Measurements from ENCODE around the gene DENND4A.
A peak's percentile ranks its signal among the peaks of the same experiment; 100 is the strongest.

Gene DENND4A

DNA sequence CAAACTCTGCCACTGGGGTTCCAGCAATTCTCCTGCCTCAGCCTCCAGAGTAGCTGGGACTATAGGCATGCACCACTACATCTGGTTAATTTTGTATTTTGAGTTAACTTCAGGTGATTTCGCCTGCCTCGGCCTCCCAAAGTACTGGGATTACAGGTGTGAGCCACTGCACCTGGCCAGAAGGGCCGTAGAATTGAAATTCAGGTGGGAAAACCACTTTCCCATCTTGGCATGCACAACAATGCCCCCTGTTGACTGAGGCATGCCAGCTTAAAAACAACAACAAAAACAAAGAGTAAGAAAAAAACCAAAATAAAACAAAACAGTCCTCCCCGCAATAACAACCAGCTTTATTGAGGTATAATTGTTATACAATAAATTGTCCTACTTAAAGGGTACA lies 44.6 kb upstream of the DENND4A start:
- TF ChIP-seq, protein P1, sequence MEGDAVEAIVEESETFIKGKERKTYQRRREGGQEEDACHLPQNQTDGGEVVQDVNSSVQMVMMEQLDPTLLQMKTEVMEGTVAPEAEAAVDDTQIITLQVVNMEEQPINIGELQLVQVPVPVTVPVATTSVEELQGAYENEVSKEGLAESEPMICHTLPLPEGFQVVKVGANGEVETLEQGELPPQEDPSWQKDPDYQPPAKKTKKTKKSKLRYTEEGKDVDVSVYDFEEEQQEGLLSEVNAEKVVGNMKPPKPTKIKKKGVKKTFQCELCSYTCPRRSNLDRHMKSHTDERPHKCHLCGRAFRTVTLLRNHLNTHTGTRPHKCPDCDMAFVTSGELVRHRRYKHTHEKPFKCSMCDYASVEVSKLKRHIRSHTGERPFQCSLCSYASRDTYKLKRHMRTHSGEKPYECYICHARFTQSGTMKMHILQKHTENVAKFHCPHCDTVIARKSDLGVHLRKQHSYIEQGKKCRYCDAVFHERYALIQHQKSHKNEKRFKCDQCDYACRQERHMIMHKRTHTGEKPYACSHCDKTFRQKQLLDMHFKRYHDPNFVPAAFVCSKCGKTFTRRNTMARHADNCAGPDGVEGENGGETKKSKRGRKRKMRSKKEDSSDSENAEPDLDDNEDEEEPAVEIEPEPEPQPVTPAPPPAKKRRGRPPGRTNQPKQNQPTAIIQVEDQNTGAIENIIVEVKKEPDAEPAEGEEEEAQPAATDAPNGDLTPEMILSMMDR (IDR thresholded peaks at IDR 0.05; ENCODE audit: borderline replicate concordance, control extremely low read depth, extremely low read depth, insufficient read depth, missing control alignments), result peak; percentile 58
- in situ Hi-C loops (cut with MboI; ENCODE audit: low sequenced_read_pairs, unreplicated experiment), result loop anchor here (10.0 kb wide), 1 partner anchor 202 kb away; no protein-coding TSS in a partner anchor

GRCh38 chr15:65835447-65835846 lies 43.4 kb upstream of the DENND4A start:
- in situ Hi-C loops (cut with MboI; ENCODE audit: low sequenced_read_pairs, unreplicated experiment), result loop anchor here (10.0 kb wide), 1 partner anchor 201 kb away; no protein-coding TSS in a partner anchor
- DNase-seq (ENCODE audit: low spot score), result no peak
- TF ChIP-seq, protein P1 (IDR thresholded peaks at IDR 0.05; ENCODE audit: borderline replicate concordance, control extremely low read depth, extremely low read depth, insufficient read depth, missing control alignments), result no peak

More for the DNA sequence above, 44.6 kb upstream of the DENND4A start:
- DNase-seq (ENCODE audit: low spot score), result no peak

GRCh38 chr15:65834603-65835282 lies 42.6 kb upstream of the DENND4A start:
- in situ Hi-C loops (cut with MboI; ENCODE audit: low sequenced_read_pairs, unreplicated experiment), result loop anchor here (10.0 kb wide), 1 partner anchor 200 kb away; no protein-coding TSS in a partner anchor
- TF ChIP-seq, protein P1 (IDR thresholded peaks at IDR 0.05; ENCODE audit: borderline replicate concordance, control extremely low read depth, extremely low read depth, insufficient read depth, missing control alignments), result no peak
- DNase-seq (ENCODE audit: low spot score), result no peak

GRCh38 chr15:65833501-65834205 lies 41.6 kb upstream of the DENND4A start:
- in situ Hi-C loops (cut with MboI; ENCODE audit: low sequenced_read_pairs, unreplicated experiment), result loop anchor here (10.0 kb wide), 1 partner anchor 199 kb away; no protein-coding TSS in a partner anchor
- no peak for DNase-seq (ENCODE audit: low spot score)
- TF ChIP-seq, protein P1 (IDR thresholded peaks at IDR 0.05; ENCODE audit: borderline replicate concordance, control extremely low read depth, extremely low read depth, insufficient read depth, missing control alignments), result no peak

DNA sequence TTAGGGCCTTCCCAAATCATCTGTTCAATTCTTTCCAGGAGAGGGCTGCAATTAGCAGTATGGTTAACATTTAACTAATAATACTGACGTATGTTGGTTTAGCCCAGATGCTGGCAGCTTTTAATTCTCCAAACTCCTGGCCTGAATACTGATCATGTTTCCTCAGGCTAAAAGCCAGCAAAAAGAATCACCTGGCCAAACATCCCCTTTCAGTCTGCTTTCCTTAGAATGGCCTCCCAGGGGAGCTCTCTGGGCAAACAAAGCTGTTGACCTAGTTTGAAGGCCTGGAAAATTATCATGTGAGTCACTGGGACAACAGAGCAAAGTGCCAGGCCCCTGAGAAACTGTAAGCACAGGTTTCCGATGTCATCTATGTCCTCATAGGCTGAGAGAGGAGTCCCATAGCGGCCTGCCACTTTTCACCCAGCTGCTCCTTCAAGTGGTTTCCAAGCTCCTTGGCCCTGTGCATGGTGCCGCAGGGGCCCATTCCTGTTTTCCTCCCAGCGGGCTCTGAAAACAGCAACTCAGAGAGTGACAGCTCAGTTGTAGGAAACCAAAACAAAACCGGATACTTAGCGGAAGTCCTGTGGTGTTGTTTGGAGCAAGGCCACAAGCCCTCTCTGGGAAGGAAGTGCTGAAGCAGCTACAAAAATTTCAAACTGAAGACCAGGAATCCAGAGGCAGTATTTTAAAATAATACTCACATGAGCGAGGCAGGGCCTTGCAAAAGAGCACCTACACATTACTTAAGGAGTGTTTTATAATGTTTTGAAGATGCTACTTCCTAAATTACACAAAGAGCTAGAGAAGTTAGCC lies 40.7 kb upstream of the DENND4A start:
- TF ChIP-seq, protein P1 (IDR thresholded peaks at IDR 0.05; ENCODE audit: borderline replicate concordance, control extremely low read depth, extremely low read depth, insufficient read depth, missing control alignments), result no peak
- DNase-seq (ENCODE audit: low spot score), result no peak
- in situ Hi-C loops (cut with MboI; ENCODE audit: low sequenced_read_pairs, unreplicated experiment), result loop anchor here (10.0 kb wide), 1 partner anchor 198 kb away; no protein-coding TSS in a partner anchor

- DNase-seq (ENCODE audit: low spot score), result no peak
- in situ Hi-C loops (cut with MboI; ENCODE audit: low sequenced_read_pairs, unreplicated experiment), result no loop called here
- TF ChIP-seq, protein P1 (IDR thresholded peaks at IDR 0.05; ENCODE audit: borderline replicate concordance, control extremely low read depth, extremely low read depth, insufficient read depth, missing control alignments), result peak; percentile 53
Observed at GRCh38 chr15:65829130-65829764, 37.2 kb upstream of the DENND4A start.
